Measurements from ENCODE around the gene CD302.
"Not testable (repeated sequence)": the region's sequence is repeated elsewhere in the genome, so short reads cannot be mapped to it uniquely, and the experiment has no call there.

Gene CD302

GRCh38 chr2:159797543-159798375 is at the start of gene CD302:
TSS of gene CD302 (minus strand) at chr2:159798208. CDS start at chr2:159798198, 10 bp downstream.
- no peak for DNase-seq

GRCh38 chr2:159846564-159846963 is 48.6 kb upstream of the CD302 start:
- no peak for DNase-seq

GRCh38 chr2:159840616-159841015 is 42.6 kb upstream of the CD302 start:
- DNase-seq: no peak

- DNase-seq: no peak
These were observed 34.9 kb upstream of the CD302 start for GRCh38 chr2:159832858-159833257.

GRCh38 chr2:159832026-159832425 is 34.0 kb upstream of the CD302 start:
- DNase-seq: no peak

GRCh38 chr2:159829376-159829775 is 31.4 kb upstream of the CD302 start:
- DNase-seq: no peak

- DNase-seq: no peak
These were observed 30.7 kb upstream of the CD302 start for GRCh38 chr2:159828738-159829137.

- not testable (repeated sequence) for DNase-seq
These were observed 24.4 kb upstream of the CD302 start for GRCh38 chr2:159822478-159822833.

GRCh38 chr2:159821775-159822477 is 23.9 kb upstream of the CD302 start:
- peak; percentile 20 for DNase-seq

- no peak for DNase-seq
These were observed 20.9 kb upstream of the CD302 start for GRCh38 chr2:159818940-159819339.

- no peak for DNase-seq
These were observed 19.3 kb upstream of the CD302 start for GRCh38 chr2:159817283-159817682.

GRCh38 chr2:159811232-159811631 is 13.2 kb upstream of the CD302 start:
- no peak for DNase-seq

GRCh38 chr2:159808032-159808425 is 10.0 kb upstream of the CD302 start:
- no peak for DNase-seq

- DNase-seq: peak; percentile 14
These were observed 9.4 kb upstream of the CD302 start for GRCh38 chr2:159807183-159808031.

GRCh38 chr2:159804941-159805340 is 6.9 kb upstream of the CD302 start:
- DNase-seq: no peak

GRCh38 chr2:159803235-159803962 is 5.4 kb upstream of the CD302 start:
- no peak for DNase-seq

GRCh38 chr2:159802673-159803072 is 4.7 kb upstream of the CD302 start:
- no peak for DNase-seq

- no peak for DNase-seq
These were observed 1.8 kb upstream of the CD302 start for GRCh38 chr2:159799833-159800232.

- DNase-seq: no peak
These were observed 343 bp upstream of the CD302 start for GRCh38 chr2:159798376-159798725.

GRCh38 chr2:159797225-159797542 is 824 bp downstream of the CD302 start:
- no peak for DNase-seq

GRCh38 chr2:159795841-159796690 is 1.9 kb downstream of the CD302 start:
- no peak for DNase-seq

GRCh38 chr2:159793326-159793725 is 4.7 kb downstream of the CD302 start:
- DNase-seq: no peak

All from DMS 273 treated with DMSO at 0.1 percent for 48 hours (cell line).